ENCODE data around the gene ZBTB38.

DNA sequence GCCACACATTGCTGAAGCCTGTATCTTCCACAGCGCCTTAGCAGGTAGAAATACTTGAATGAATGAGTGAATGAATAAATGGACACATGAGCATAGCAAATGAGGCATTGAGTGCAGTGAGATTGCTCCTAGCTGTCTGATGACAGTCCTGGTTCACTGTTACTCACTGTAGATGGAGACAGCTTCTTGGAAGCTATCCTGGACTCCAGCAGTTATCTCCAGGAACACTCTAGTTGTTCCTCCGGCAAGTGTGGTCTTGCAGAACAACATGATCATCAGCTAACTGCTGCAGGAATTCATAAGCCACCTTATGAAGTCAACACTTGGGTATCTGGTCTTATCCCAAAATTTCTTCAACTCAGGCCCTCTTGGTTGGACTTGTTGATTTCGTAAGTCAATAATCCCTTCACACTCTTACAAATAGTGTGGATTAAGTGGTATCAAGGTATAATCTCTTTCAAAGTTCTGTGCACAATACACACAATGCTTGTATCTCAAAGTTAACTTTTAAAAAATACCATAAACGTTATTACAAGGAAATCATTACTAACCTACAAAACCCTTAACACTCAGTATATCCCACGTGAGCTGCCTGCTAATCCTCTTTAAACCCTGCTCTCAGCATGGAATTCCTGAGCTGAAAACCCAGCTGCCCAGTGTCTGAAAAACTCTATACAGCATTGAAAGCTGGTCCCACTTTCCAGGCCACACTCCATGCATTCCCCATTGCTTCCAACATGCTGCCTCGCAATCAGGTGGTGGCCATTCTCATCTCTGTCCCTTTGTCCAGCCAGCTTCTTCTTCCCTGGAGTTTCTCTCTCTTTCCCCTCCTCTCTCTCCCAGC is 14.4 kb upstream of the ZBTB38 start:
- TF ChIP-seq, protein P1, sequence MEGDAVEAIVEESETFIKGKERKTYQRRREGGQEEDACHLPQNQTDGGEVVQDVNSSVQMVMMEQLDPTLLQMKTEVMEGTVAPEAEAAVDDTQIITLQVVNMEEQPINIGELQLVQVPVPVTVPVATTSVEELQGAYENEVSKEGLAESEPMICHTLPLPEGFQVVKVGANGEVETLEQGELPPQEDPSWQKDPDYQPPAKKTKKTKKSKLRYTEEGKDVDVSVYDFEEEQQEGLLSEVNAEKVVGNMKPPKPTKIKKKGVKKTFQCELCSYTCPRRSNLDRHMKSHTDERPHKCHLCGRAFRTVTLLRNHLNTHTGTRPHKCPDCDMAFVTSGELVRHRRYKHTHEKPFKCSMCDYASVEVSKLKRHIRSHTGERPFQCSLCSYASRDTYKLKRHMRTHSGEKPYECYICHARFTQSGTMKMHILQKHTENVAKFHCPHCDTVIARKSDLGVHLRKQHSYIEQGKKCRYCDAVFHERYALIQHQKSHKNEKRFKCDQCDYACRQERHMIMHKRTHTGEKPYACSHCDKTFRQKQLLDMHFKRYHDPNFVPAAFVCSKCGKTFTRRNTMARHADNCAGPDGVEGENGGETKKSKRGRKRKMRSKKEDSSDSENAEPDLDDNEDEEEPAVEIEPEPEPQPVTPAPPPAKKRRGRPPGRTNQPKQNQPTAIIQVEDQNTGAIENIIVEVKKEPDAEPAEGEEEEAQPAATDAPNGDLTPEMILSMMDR (IDR thresholded peaks at IDR 0.05), result no peak
- TF ChIP-seq POLR2A (IDR thresholded peaks at IDR 0.05), result no peak
